Neural cell (in vitro differentiated cells): ENCODE data around the gene LYPD6.

ENCODE experiments used
- CTCF ChIP-seq: fragments of 450-650 bp; IDR thresholded peaks from 2 replicates; pipeline ENCODE4 v1.5.1; 2014; ENCODE audit warnings: antibody characterized with exemption, mild to moderate bottlenecking, moderate library complexity; ENCODE audit not compliant: poor library complexity, severe bottlenecking
- EP300 ChIP-seq: fragments of 450-650 bp; conservative IDR thresholded peaks from 2 replicates; pipeline ENCODE4 v1.6.1; 2014; ENCODE audit warnings: antibody characterized with exemption, mild to moderate bottlenecking, moderate library complexity; ENCODE audit not compliant: poor library complexity, severe bottlenecking
- EZH2 ChIP-seq: fragments of 200-600, 300-800 bp; shearing (Covaris generic), sonication (generic); IDR thresholded peaks from 2 replicates; pipeline ENCODE4 v1.6.1; 2014; ENCODE audit warnings: antibody characterized with exemption, low read length, borderline replicate concordance, mild to moderate bottlenecking; ENCODE audit not compliant: insufficient read depth, poor library complexity, severe bottlenecking
- POLR2AphosphoS5 ChIP-seq: IDR thresholded peaks from 2 replicates; pipeline ENCODE4 v1.6.1; 2012
- RAD21 ChIP-seq: fragments of 450-650 bp; conservative IDR thresholded peaks from 2 replicates; pipeline ENCODE4 v1.6.1; 2014; ENCODE audit warnings: antibody characterized with exemption, mild to moderate bottlenecking, moderate library complexity
- REST ChIP-seq: IDR thresholded peaks from 2 replicates; pipeline ENCODE4 v1.6.1; 2012; ENCODE audit warnings: borderline replicate concordance
- SMC3 ChIP-seq: fragments of 450-650 bp; conservative IDR thresholded peaks from 2 replicates; pipeline ENCODE4 v1.6.1; 2014; ENCODE audit warnings: antibody characterized with exemption, mild to moderate bottlenecking, moderate library complexity; ENCODE audit not compliant: poor library complexity
- TAF1 ChIP-seq: IDR thresholded peaks from 2 replicates; pipeline ENCODE4 v1.6.1; 2012; ENCODE audit warnings: low read depth

- TF ChIP-seq CTCF (no peak), RAD21 (no peak), EZH2 (no peak), SMC3 (no peak), TAF1 (no peak), POLR2AphosphoS5 (no peak), EP300 (no peak), REST (no peak)
Measured at GRCh38 chr2:149466635-149467034, 136.2 kb downstream of the LYPD6 start.
